ENCODE measurements around the gene CREBRF.

GRCh38 chr5:173103411-173103810, 47.3 kb downstream of the CREBRF start:
- TF ChIP-seq EZH2 (IDR thresholded peaks at IDR 0.05; ENCODE audit: insufficient read depth, poor library complexity, severe bottlenecking) = no peak
- no peak for TF ChIP-seq EZH2phosphoT487 (IDR thresholded peaks at IDR 0.05; ENCODE audit: insufficient read depth, low read depth)

Data from GM23248 (cell line).